ENCODE results near the gene SGPL1. TPM values are rescaled to one million over a fixed set of nuclear protein-coding genes. Genes with fewer than 3 reads are reported as not detected.

SGPL1 gene
- total and polyA plus RNA-seq, 2 of the 8 experiments (the other 6 are each of a cell fraction or from before 2014, with no cell fraction given): 20.5 to 51.6 TPM

DNA sequence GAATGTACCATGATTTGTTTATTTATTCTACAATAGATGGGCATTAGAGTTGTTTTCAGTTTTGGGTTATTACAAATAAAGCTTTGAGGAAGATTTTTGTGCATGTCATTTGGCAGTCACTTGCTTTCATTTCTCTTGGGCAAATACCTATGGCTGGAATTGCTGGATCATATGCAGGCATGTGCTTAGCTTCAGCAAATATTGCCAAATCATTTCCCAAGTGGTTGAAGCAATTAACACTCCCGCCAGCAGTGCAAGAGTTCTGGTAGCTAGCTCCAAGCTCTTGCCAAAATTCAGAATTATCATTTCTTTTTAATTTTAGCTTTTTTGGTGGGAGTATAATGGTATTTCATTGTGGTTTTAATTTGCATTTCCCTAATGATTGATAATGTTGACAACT lies 105.5 kb downstream of the SGPL1 start:
- Histone ChIP-seq H2BK12ac (ENCODE audit: low read depth, low read length) (no peak overlapping the region), H2BK120ac (replicated peaks; ENCODE audit: low read depth, low read length) (no peak overlapping the region), H3K79me2 (ENCODE audit: control insufficient read depth in 1 of 2, insufficient read depth in 2 of 2, low read length in 2 of 2) (no peaks in the 10 kb centered on the region), H3K4me1 (replicated peaks in 1 of 4; ENCODE audit: control insufficient read depth in 3 of 4, insufficient read depth in 4 of 4, low read length in 3 of 4) (no peaks in the 10 kb centered on the region), H2BK15ac (ENCODE audit: low read length) (no peak overlapping the region), H4K20me1 (replicated peaks in 1 of 2; ENCODE audit: control insufficient read depth in 1 of 2, insufficient read depth in 2 of 2, low read length in 2 of 2) (no peaks in the 10 kb centered on the region), H3K4me3 (ENCODE audit: extremely low read depth in 1 of 4, insufficient read depth in 2 of 4, low read depth in 3 of 4, low read length in 4 of 4) (no peak overlapping the region), H3K14ac (ENCODE audit: insufficient read length) (no peak overlapping the region), H4K5ac (ENCODE audit: insufficient read length, low read depth, low read length) (no peak overlapping the region), H2BK20ac (ENCODE audit: low read length) (no peak overlapping the region), H3K27me3 (replicated peaks in 1 of 4; ENCODE audit: control insufficient read depth in 3 of 4, extremely low read depth in 1 of 4, insufficient read depth in 3 of 4, low read length in 3 of 4) (no peaks in the 10 kb centered on the region; a peak in 1 of 7 replicates), H3K18ac (ENCODE audit: extremely low read depth, low read length) (no peak overlapping the region), H3K4ac (replicated peaks; ENCODE audit: insufficient read length, low read depth, low read length) (no peak overlapping the region), H3K56ac (replicated peaks; ENCODE audit: insufficient read length, low read depth, low read length) (no peak overlapping the region), H3K4me2 (ENCODE audit: insufficient read depth in 1 of 2, low read depth in 2 of 2, low read length in 2 of 2) (no peak overlapping the region), H3K23me2 (ENCODE audit: low read depth, low read length) (no peaks in the 10 kb centered on the region), H2BK5ac (ENCODE audit: low read depth, low read length) (no peak overlapping the region), H3K79me1 (ENCODE audit: low read depth, low read length) (no peaks in the 10 kb centered on the region), H3K36me3 (ENCODE audit: control insufficient read depth in 2 of 4, insufficient read depth in 4 of 4, low read length in 3 of 4) (no peaks in the 10 kb centered on the region), H3K27ac (ENCODE audit: low read depth, low read length) (no peak overlapping the region), H3K23ac (ENCODE audit: insufficient read length) (no peak overlapping the region), H3K9me3 (ENCODE audit: insufficient read depth in 2 of 2, low read depth in 1 of 2, low read length in 1 of 2) (no peaks in the 10 kb centered on the region), H2AK5ac (ENCODE audit: low read depth, low read length) (no peak overlapping the region), H4K91ac (replicated peaks; ENCODE audit: insufficient read length, low read length) (no peak overlapping the region), H3K9ac (replicated peaks in 1 of 4; ENCODE audit: extremely low read depth in 1 of 4, low read depth in 3 of 4, low read length in 3 of 4) (no peak overlapping the region), H2AFZ (ENCODE audit: low read length) (no peak overlapping the region), H4K8ac (ENCODE audit: extremely low read depth, insufficient read depth, low read length) (no peak overlapping the region)
- FAIRE-seq (no peak), DNase-seq (ENCODE audit: low read depth in 1 of 2, low spot score in 2 of 2) (no peak)
- ChIA-PET POLR2A (ENCODE audit: partially characterized antibody) (no interaction called here), CTCF (ENCODE audit: partially characterized antibody) (interaction anchor here (0.7 to 17.0 kb wide), 8 partner anchors 8 to 363 kb away, joined by 3 to 237 read pairs (median 19); partner anchors contain the start of gene UNC5B)
- 91% methylated on average over 1 of the region's 1 CpG; no CpG with 5 or more reads in 1 of the 2 experiments for WGBS, 2 experiments (ENCODE audit: extremely low coverage in 1 of 2, insufficient coverage in 1 of 2, insufficient read length in 1 of 2, insufficient replicate concordance in 2 of 2, low coverage in 1 of 2, low lambda C conversion rate in 2 of 2, missing lambda C conversion rate in 1 of 2)
- no peak for TF ChIP-seq SP1 (IDR thresholded peaks at IDR 0.05; ENCODE audit: low read depth, low read length)
- no peak for TF ChIP-seq MAX (IDR thresholded peaks at IDR 0.05)
- TF ChIP-seq EZH2 (IDR thresholded peaks at IDR 0.05; ENCODE audit: low read depth, low read length, severe bottlenecking): no peak
- no peak for TF ChIP-seq CTCF (IDR thresholded peaks at IDR 0.05; ENCODE audit: control extremely low read depth in 1 of 3, insufficient read depth in 1 of 3, low read depth in 1 of 3, low read length in 3 of 3)
- TF ChIP-seq RFX5 (IDR thresholded peaks at IDR 0.05; ENCODE audit: borderline replicate concordance, low read depth, low read length): no peak
- no peak for TF ChIP-seq EGR1 (IDR thresholded peaks at IDR 0.05; ENCODE audit: borderline replicate concordance, low read depth, low read length)
- TF ChIP-seq CTBP2 (IDR thresholded peaks at IDR 0.05; ENCODE audit: borderline replicate concordance, insufficient read depth, insufficient read length, low read length): no peak
- TF ChIP-seq JUN (IDR thresholded peaks at IDR 0.05; ENCODE audit: low read depth, low read length): no peak
- TF ChIP-seq RAD21 (IDR thresholded peaks at IDR 0.05 in 1 of 2, conservative IDR thresholded peaks at IDR 0.05 in 1 of 2; ENCODE audit: low read depth in 2 of 2, low read length in 2 of 2): no peak
- TF ChIP-seq SIRT6 (IDR thresholded peaks at IDR 0.05; ENCODE audit: low read length): no peak
